Measurements from ENCODE around the gene CUL1.

CUL1 gene

GRCh38 chr7:148807436-148807835 is 108.7 kb downstream of the CUL1 start:
- no peak for DNase-seq (ENCODE audit: extremely low spot score)
- POLR2A ChIA-PET, result no interaction called here
- CTCF ChIA-PET, result no interaction called here
- TF ChIP-seq SUZ12 (IDR thresholded peaks at IDR 0.05), result no peak
- no peak for TF ChIP-seq NFRKB (IDR thresholded peaks at IDR 0.05)
- no peak for TF ChIP-seq TARDBP (IDR thresholded peaks at IDR 0.05)
- TF ChIP-seq HDGF (IDR thresholded peaks at IDR 0.05; ENCODE audit: borderline replicate concordance), result no peak

GRCh38 chr7:148809856-148810255 is 111.2 kb downstream of the CUL1 start:
- ChIA-PET POLR2A (no interaction called here), CTCF (no interaction called here)
- no peak for DNase-seq (ENCODE audit: extremely low spot score)
- TF ChIP-seq PKNOX1 (IDR thresholded peaks at IDR 0.05), result no peak

- CTCF ChIA-PET, result no interaction called here
These were observed 113.2 kb downstream of the CUL1 start for GRCh38 chr7:148811892-148812291.

GRCh38 chr7:148813890-148814289 is 115.2 kb downstream of the CUL1 start:
- ChIA-PET POLR2A (no interaction called here), CTCF (no interaction called here)
- TF ChIP-seq FOXA1 (IDR thresholded peaks at IDR 0.05), result no peak
- no peak for TF ChIP-seq FOXK2 (IDR thresholded peaks at IDR 0.05)
- no peak for TF ChIP-seq HDGF (IDR thresholded peaks at IDR 0.05; ENCODE audit: borderline replicate concordance)
- no peak for TF ChIP-seq LEF1 (IDR thresholded peaks at IDR 0.05; ENCODE audit: borderline replicate concordance)
- TF ChIP-seq NFRKB (IDR thresholded peaks at IDR 0.05), result no peak
- no peak for TF ChIP-seq SP1 (IDR thresholded peaks at IDR 0.05)
- no peak for TF ChIP-seq ELF4 (IDR thresholded peaks at IDR 0.05)
- TF ChIP-seq TARDBP (IDR thresholded peaks at IDR 0.05), result no peak
- TF ChIP-seq ARNT (IDR thresholded peaks at IDR 0.05), result no peak
- no peak for TF ChIP-seq L3MBTL2 (conservative IDR thresholded peaks at IDR 0.05)
- TF ChIP-seq BHLHE40 (IDR thresholded peaks at IDR 0.05; ENCODE audit: borderline replicate concordance), result no peak
- no peak for TF ChIP-seq CTBP1 (IDR thresholded peaks at IDR 0.05; ENCODE audit: borderline replicate concordance)
- no peak for TF ChIP-seq PKNOX1 (IDR thresholded peaks at IDR 0.05)
- TF ChIP-seq FOXM1 (IDR thresholded peaks at IDR 0.05; ENCODE audit: borderline replicate concordance), result no peak
- no peak for TF ChIP-seq SUZ12 (IDR thresholded peaks at IDR 0.05)
- DNase-seq (ENCODE audit: extremely low spot score), result no peak

More at GRCh38 chr7:148811892-148812291, 113.2 kb downstream of the CUL1 start:
- TF ChIP-seq ELF4 (IDR thresholded peaks at IDR 0.05) (no peak), FOXM1 (IDR thresholded peaks at IDR 0.05; ENCODE audit: borderline replicate concordance) (no peak), FOXA1 (IDR thresholded peaks at IDR 0.05) (no peak), CTBP1 (IDR thresholded peaks at IDR 0.05; ENCODE audit: borderline replicate concordance) (no peak), TARDBP (IDR thresholded peaks at IDR 0.05) (no peak), FOXK2 (IDR thresholded peaks at IDR 0.05) (no peak), BHLHE40 (IDR thresholded peaks at IDR 0.05; ENCODE audit: borderline replicate concordance) (no peak), NFRKB (IDR thresholded peaks at IDR 0.05) (no peak), SP1 (IDR thresholded peaks at IDR 0.05) (no peak), HDGF (IDR thresholded peaks at IDR 0.05; ENCODE audit: borderline replicate concordance) (no peak), PKNOX1 (IDR thresholded peaks at IDR 0.05) (no peak), ARNT (IDR thresholded peaks at IDR 0.05) (no peak), ZNF384 (IDR thresholded peaks at IDR 0.05) (no peak), LEF1 (IDR thresholded peaks at IDR 0.05; ENCODE audit: borderline replicate concordance) (no peak)
- no peak for DNase-seq (ENCODE audit: extremely low spot score)
- POLR2A ChIA-PET, result no interaction called here

GRCh38 chr7:148814922-148815559 is 116.3 kb downstream of the CUL1 start:
- CTCF ChIA-PET, result interaction anchor here (0.7 to 0.9 kb wide), 2 partner anchors 41 to 523 kb away, joined by 3 read pairs; no protein-coding TSS in a partner anchor
- POLR2A ChIA-PET, result no interaction called here
- TF ChIP-seq HDGF (IDR thresholded peaks at IDR 0.05; ENCODE audit: borderline replicate concordance) (no peak), ZNF384 (IDR thresholded peaks at IDR 0.05) (no peak), L3MBTL2 (conservative IDR thresholded peaks at IDR 0.05) (no peak), NFRKB (IDR thresholded peaks at IDR 0.05) (no peak), SP1 (IDR thresholded peaks at IDR 0.05) (no peak), FOXM1 (IDR thresholded peaks at IDR 0.05; ENCODE audit: borderline replicate concordance) (no peak), ARNT (IDR thresholded peaks at IDR 0.05) (no peak), SUZ12 (IDR thresholded peaks at IDR 0.05) (no peak), CTBP1 (IDR thresholded peaks at IDR 0.05; ENCODE audit: borderline replicate concordance) (no peak), PKNOX1 (IDR thresholded peaks at IDR 0.05) (no peak), TARDBP (IDR thresholded peaks at IDR 0.05) (no peak), FOXA1 (IDR thresholded peaks at IDR 0.05) (no peak), FOXK2 (IDR thresholded peaks at IDR 0.05) (no peak), BHLHE40 (IDR thresholded peaks at IDR 0.05; ENCODE audit: borderline replicate concordance) (no peak), ELF4 (IDR thresholded peaks at IDR 0.05) (no peak)
- DNase-seq (ENCODE audit: extremely low spot score), result no peak

GRCh38 chr7:148815612-148816011 is 116.9 kb downstream of the CUL1 start:
- CTCF ChIA-PET, result interaction anchor here (0.7 to 0.9 kb wide), 2 partner anchors 41 to 523 kb away, joined by 3 read pairs; no protein-coding TSS in a partner anchor
- no peak for DNase-seq (ENCODE audit: extremely low spot score)
- POLR2A ChIA-PET, result no interaction called here
- TF ChIP-seq ZNF384 (IDR thresholded peaks at IDR 0.05), result no peak
- TF ChIP-seq FOXA1 (IDR thresholded peaks at IDR 0.05), result no peak
- no peak for TF ChIP-seq HDGF (IDR thresholded peaks at IDR 0.05; ENCODE audit: borderline replicate concordance)

Data from HEK293T (cell line).